GM19324 (cell line): ENCODE results near the gene CYP4Z1.
"Not testable (repeated sequence)": the region's sequence is repeated elsewhere in the genome, so short reads cannot be mapped to it uniquely, and the experiment has no call there.

Experiments
- ATAC-seq: cut with Tn5 transposase; IDR thresholded peaks from one replicate; pipeline ENCODE4 v1.9.1; 2021; ENCODE audit warnings: mild to moderate bottlenecking, moderate library complexity; ENCODE audit not compliant: unreplicated experiment, low FRiP score

Gene CYP4Z1

DNA sequence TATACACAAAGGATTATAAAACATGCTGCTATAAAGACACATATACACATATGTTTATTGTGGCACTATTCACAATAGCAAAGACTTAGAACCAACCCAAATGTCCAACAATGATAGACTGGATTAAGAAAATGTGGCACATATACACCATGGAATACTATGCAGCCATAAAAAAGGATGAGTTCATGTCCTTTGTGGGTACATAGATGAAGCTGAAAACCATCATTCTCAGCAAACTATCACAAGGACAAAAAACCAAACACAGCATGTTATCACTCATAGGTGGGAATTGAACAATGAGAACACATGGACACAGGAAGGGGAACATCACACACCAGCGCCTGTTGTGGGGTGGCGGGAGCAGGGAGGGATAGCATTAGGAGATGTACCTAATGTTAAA is 60.0 kb downstream of the CYP4Z1 start:
- not testable (repeated sequence) for ATAC-seq

GRCh38 chr1:47128221-47128620 is 61.2 kb downstream of the CYP4Z1 start:
- no peak for ATAC-seq

- not testable (repeated sequence) for ATAC-seq
These were observed 61.8 kb downstream of the CYP4Z1 start for GRCh38 chr1:47128854-47129253.

DNA sequence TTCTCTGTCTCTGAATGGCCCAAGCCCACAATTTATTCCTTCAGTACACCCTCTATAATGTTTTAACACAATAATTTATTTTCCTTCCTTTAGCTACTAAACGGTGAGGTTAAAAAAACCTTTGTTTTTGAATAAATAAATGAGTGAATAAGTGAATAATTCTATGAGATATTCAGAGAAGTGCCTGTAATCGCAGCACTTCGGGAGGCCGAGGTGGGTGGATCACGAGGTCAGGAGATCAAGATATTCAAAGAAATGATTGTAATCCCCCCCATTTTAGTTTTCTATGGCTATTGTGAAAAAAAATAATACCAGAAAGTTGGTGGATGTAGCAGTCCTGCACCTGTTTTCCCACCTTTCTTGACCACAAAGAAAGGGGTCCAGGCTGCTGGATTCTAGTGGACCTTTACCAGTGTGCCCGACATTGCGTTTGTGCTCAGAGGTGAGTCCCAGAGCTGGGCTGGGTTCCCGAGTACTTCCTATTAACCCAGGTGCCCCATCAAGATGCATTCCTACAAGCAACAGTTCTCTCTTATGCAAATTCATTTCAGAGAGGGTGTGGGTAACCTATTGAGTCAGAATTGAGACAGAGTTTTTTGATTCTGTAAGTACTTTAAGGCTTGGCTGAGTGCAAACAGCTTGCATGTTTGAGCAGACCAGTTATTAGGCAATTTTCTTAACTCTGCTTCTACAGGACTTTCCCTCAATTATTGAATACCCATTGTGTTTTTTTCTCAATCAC is 62.6 kb downstream of the CYP4Z1 start:
- ATAC-seq: not testable (repeated sequence)

DNA sequence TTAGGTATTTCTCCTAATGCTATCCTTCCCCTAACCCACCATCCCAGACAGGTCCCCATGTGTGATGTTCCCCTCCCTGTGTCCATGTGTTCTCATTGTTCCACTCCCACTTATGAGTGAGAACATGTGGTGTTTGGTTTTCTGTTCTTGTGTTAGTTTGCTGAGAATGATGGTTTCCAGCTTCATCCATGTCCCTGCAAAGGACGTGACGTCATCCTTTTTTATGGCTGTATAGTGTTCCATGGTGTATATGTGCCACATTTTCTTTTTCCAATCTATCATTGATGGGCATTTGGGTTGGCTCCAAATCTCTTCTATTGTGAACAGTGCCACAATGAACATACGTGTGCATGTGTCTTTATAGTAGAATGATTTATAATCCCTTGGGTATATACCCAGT is 65.6 kb downstream of the CYP4Z1 start:
- ATAC-seq: not testable (repeated sequence)

DNA sequence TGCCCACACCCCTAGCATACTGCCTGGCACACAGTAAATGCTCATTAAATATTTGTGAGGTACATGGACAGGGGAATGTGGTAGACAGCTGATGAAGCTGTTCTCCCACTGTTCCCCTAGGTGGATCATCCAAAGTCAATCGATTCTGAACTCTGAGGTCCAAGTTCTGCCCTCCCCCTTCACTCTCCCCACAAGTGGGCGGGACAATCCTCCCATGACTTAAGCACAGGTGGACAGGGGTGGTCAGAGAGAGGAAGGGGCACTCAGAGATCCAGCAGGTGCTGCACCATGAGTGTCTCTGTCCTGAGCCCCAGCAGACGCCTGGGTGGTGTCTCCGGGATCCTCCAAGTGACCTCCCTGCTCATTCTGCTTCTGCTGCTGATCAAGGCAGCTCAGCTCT is 70.2 kb downstream of the CYP4Z1 start, which contains the start of gene CYP4A22:
Gene CYP4A22, plus strand, starts transcription at position 244 of the 400 bp plus-strand sequence. Its CDS starts 45 bp downstream, at position 289.
- no peak for ATAC-seq

DNA sequence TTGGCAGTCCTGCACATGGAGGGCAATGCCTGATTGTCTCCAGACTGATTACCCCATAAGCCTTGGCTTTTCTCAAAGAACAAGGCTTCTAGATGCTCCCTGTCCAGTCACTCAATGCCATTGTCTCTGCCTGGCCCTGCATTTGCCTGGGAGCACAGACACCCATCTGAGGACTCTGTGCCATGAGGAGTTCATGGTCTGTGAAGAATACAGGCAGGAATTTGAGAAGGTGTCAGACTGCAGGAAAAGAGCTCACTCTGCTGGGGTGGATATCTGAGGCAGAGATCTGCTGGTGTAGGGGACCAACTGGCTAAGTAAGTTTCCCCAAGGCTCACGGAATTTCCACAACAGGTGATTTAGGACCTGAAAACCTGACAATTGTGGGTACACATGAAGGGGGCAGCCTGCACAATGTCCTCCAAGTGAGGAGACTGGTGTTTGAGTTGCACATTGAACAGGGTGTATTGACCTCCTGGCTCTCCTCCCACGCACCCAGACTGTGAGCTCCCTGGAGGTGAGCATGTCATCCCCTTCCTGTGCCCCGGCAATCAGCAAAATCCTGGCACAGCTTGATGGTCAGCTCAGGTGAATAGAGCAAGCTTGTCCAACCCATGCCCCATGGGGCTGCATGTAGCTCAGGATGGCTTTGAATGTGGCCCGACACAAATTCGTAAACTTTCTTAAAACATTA is 71.0 kb downstream of the CYP4Z1 start:
- ATAC-seq: no peak

DNA sequence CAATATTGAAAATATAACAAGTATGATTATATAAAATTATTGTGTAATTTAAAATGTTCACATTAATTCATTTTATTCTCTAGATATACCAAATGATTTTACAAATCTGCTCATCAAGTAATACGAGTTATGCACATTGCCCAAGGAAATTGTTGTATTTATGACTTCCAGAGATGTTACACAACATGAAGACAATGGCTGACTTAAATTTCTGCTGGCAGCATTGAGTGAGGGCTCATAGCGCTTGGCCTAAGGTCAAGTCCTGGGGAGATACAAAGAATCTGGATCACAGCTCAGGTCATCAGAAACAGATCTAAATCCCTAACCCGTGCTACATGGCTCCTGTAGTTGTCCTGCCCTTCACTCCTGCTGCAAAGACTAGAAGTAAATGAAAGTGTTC is 73.3 kb downstream of the CYP4Z1 start:
- not testable (repeated sequence) for ATAC-seq

DNA sequence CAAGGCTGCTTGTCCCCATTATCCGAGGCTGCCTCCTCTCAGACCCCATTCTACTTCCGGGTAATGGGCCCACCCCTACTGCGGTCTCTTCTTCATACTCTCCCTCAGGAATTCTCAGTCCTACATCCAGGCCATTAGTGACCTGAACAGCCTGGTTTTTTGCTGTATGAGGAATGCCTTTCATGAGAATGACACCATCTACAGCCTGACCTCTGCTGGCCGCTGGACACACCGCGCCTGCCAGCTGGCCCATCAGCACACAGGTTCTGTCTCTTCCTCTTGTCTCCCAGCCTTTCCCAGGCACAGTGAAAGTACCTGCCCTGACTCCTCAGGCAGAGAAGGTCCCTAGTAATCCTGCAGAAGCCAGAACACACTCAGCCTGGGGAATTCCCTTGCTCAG is 76.6 kb downstream of the CYP4Z1 start:
- not testable (repeated sequence) for ATAC-seq

DNA sequence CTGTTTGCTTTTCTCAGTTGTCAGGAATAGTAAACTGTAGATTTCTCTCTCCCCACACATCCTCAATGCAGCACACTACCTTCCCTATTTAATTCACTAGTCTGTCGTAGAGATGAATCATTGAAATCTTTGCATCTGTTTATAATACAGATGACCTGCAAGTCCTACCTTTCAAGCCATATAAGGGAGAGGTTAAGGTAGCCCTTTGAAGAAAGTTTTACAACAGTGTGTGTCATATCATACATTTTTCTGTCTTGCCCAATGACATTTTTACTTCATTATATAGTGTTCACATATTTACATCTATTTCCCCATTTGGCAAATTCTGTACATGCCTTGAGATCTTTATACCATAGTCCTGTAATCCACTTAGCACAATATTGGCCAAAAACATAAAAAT is 79.5 kb downstream of the CYP4Z1 start:
- not testable (repeated sequence) for ATAC-seq

DNA sequence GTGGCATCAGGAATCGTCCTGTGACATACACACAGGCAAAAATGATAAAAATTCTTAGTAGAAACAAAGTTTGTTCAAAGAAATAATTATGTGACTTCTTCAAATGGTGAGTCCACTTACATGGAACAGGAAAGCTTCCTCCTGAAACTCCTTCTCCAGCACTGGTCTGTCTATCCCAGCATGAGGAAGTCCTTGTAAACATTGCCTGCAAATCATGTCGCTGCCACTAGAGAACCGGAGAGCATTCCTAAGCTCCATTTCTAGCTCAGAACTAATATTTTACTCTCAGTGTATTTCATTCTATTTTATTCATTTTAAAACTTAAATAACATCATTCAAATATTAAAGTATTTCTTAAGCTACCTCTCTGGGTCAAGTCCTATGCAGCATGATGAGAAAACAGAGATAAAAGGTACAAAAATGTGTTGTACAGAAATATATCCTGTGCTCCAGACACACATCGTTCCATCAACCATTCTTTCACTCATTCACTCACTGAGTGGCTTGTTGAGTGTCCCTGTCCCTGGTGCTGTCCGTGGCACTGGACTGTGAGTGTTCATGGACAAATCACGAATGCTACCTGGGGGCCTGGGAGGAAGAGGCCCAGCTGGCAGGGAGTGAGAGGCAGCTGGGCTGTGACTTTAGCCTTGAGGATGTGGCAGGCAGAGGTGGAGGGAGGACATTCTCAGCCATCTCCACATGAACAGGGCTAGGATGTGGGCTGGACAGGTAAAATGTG is 80.2 kb downstream of the CYP4Z1 start:
- ATAC-seq: no peak

DNA sequence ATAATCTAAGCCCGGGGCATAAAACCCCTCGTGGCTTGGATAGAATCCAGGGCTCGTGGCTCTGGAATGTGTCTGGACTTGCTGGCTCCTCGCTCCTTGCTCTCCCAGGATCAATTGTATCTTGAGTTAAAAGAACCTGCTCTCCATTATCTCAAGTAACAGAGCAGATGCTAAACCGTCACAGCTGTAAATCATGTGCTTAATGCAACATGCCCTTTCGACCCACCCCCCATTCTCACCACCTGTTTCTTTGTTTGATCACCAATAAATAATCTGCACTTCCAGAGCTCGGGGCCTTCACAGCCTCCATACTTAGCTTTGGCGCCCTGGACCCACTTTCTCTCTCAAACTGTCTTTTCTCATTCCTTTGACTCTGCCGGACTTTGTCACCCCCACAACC is 82.1 kb downstream of the CYP4Z1 start:
- not testable (repeated sequence) for ATAC-seq

DNA sequence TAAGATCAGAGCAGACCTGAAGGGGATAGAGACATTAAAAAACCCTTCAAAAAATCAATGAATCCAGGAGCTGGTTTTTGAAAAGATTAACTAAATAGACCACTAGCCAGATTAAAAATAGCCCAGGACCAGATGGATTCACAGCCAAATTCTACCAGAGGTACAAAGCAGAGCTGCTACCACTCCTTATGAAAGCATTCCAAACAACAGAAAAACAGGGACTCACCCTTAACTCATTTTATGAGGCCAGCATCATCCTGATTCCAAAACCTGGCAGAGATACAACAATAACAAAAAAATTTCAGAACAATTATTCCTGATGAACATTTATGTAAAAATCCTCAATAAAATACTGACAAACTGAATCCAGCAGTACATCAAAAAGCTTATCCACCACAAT is 89.4 kb downstream of the CYP4Z1 start:
- ATAC-seq: not testable (repeated sequence)

- not testable (repeated sequence) for ATAC-seq
These were observed 90.9 kb downstream of the CYP4Z1 start for GRCh38 chr1:47157957-47158356.

DNA sequence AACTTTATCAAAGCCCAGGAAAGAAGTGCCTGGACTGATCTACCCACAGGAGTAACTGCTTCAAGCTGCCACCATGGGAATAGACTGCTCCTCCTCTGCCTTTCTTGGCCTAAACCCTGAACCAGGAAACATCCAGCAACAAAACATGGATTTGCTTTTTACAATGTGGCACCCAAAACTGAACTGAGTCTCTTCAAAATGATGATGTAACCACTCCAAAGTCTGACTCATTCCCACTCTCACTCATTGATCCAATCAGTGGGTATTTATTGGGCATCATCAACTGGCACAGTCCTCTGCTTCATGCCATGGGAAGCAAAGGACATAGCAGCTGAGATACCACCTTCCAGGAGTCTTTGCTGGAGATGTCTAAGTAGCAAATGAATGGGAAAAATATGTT is 93.7 kb downstream of the CYP4Z1 start:
- no peak for ATAC-seq

DNA sequence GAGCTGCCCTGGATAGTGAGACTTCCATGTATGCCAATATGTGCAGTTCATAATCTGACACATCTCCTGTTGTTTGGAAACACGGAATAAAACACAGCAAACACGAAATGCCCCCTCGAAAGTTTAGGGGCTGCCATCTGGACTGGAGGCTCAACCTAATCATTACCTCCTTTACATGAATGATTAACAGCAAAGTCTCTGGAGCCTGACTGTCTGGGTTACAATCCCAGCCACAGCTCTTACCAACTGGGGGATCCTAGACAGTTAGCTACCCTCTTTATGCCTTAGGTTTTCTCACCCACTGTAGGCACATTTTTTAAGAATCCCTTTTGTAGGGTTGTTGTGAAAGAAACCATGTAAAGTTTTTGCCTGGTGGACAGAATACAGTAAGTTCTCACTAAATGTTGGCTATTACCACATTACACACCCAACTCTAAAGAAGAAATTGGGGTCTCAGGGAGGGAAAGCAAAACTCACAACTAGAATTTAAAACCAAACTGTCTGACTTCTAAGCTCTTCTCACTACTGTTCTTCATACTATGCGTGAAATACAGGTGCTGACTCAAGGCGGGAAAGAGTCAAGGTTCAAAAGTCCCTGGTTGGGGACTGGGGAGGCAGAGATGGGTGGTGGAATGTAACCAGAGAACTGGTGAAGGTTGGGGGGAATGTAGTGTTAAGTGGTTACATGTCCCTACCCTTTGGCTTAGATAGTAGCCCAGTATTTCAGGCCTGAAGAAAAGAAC is 94.4 kb downstream of the CYP4Z1 start:
- ATAC-seq: no peak

- ATAC-seq: no peak
These were observed 97.5 kb downstream of the CYP4Z1 start for GRCh38 chr1:47164552-47164951.
